ENCODE measurements around the gene CTSF. TPM values are rescaled to one million over a fixed set of nuclear protein-coding genes. Genes with fewer than 3 reads are reported as not detected.
A peak's percentile ranks its signal among the peaks of the same experiment; 100 is the strongest.

CTSF gene
- total RNA-seq, 1 donor from 2014 or later = 31.2 TPM

GRCh38 chr11:66531841-66532240 lies 36.6 kb downstream of the CTSF start:
- no peak for ATAC-seq
- Histone ChIP-seq H3K9me3 (no peaks in the 10 kb centered on the region), H3K27me3 (ENCODE audit: low read depth) (no peaks in the 10 kb centered on the region), H3K4me1 (no peaks in the 10 kb centered on the region), H3K27ac (no peak overlapping the region), H3K36me3 (peaks cover 59% of the 10 kb centered on the region), H3K4me3 (no peak overlapping the region)
- TF ChIP-seq CTCF (IDR thresholded peaks at IDR 0.05) = no peak
- no peak for DNase-seq
- intact Hi-C loops (cut with DNase I) = no loop called here

GRCh38 chr11:66530927-66531709 lies 37.3 kb downstream of the CTSF start:
- ATAC-seq = peak in 1 of 2 donors; percentile 10
- H3K27me3 ChIP-seq (ENCODE audit: low read depth) = no peaks in the 10 kb centered on the region

GRCh38 chr11:66529655-66530054 lies 38.8 kb downstream of the CTSF start:
- Histone ChIP-seq H3K9me3 (no peaks in the 10 kb centered on the region), H3K36me3 (peaks cover 56% of the 10 kb centered on the region), H3K4me3 (no peak overlapping the region), H3K27ac (no peak overlapping the region), H3K27me3 (ENCODE audit: low read depth) (no peaks in the 10 kb centered on the region), H3K4me1 (no peaks in the 10 kb centered on the region)
- TF ChIP-seq CTCF (IDR thresholded peaks at IDR 0.05) = no peak
- DNase-seq = no peak
- intact Hi-C loops (cut with DNase I) = no loop called here
- peak in 1 of 2 donors; percentile 12 for ATAC-seq

More at GRCh38 chr11:66530927-66531709, 37.3 kb downstream of the CTSF start:
- DNase-seq = no peak
- intact Hi-C loops (cut with DNase I) = no loop called here
- no peak overlapping the region for H3K27ac ChIP-seq
- peaks cover 59% of the 10 kb centered on the region for H3K36me3 ChIP-seq
- no peaks in the 10 kb centered on the region for H3K9me3 ChIP-seq
- H3K4me3 ChIP-seq = no peak overlapping the region
- TF ChIP-seq CTCF (IDR thresholded peaks at IDR 0.05) = no peak
- no peaks in the 10 kb centered on the region for H3K4me1 ChIP-seq

GRCh38 chr11:66529069-66529468 lies 39.3 kb downstream of the CTSF start:
- no peak for ATAC-seq
- intact Hi-C loops (cut with DNase I) = no loop called here
- H3K9me3 ChIP-seq = no peaks in the 10 kb centered on the region
- DNase-seq = no peak
- no peaks in the 10 kb centered on the region for H3K27me3 ChIP-seq (ENCODE audit: low read depth)
- no peak for TF ChIP-seq CTCF (IDR thresholded peaks at IDR 0.05)
- no peak overlapping the region for H3K27ac ChIP-seq
- H3K4me3 ChIP-seq = no peak overlapping the region
- H3K36me3 ChIP-seq = peaks cover 55% of the 10 kb centered on the region
- H3K4me1 ChIP-seq = no peaks in the 10 kb centered on the region

GRCh38 chr11:66524304-66525040 lies 43.9 kb downstream of the CTSF start:
- Histone ChIP-seq H3K4me3 (no peak overlapping the region), H3K27me3 (ENCODE audit: low read depth) (no peaks in the 10 kb centered on the region), H3K4me1 (no peaks in the 10 kb centered on the region), H3K9me3 (no peaks in the 10 kb centered on the region), H3K27ac (no peak overlapping the region), H3K36me3 (peaks cover 74% of the 10 kb centered on the region)
- DNase-seq (no peak), ATAC-seq (no peak)
- intact Hi-C loops (cut with DNase I) = no loop called here
- no peak for TF ChIP-seq CTCF (IDR thresholded peaks at IDR 0.05)
